ENCODE results near the gene PROM2. TPM values are rescaled to one million over a fixed set of nuclear protein-coding genes. Genes with fewer than 3 reads are reported as not detected.

PROM2 gene
- total RNA-seq, 2 donors from 2014 or later, result 0.95 to 1.1 TPM

GRCh38 chr2:95311815-95312542, 37.7 kb downstream of the PROM2 start:
- Mint-ChIP-seq H3K9me3 (no peaks in the 10 kb centered on the region), H3K27ac (no peak overlapping the region), H3K4me3 (no peak overlapping the region), H3K27me3 (no peaks in the 10 kb centered on the region), H3K36me3 (no peaks in the 10 kb centered on the region), H3K4me1 (ENCODE audit: low read depth in 2 of 2) (no peaks in the 10 kb centered on the region)
- ATAC-seq, result no peak
- no peak for DNase-seq (ENCODE audit: low spot score)

GRCh38 chr2:95312543-95313201, 38.4 kb downstream of the PROM2 start:
- Mint-ChIP-seq H3K9me3 (no peaks in the 10 kb centered on the region), H3K4me1 (ENCODE audit: low read depth in 2 of 2) (no peaks in the 10 kb centered on the region), H3K27ac (no peak overlapping the region), H3K4me3 (no peak overlapping the region), H3K27me3 (no peaks in the 10 kb centered on the region), H3K36me3 (no peaks in the 10 kb centered on the region)
- ATAC-seq, result no peak
- DNase-seq (ENCODE audit: low spot score), result no peak

GRCh38 chr2:95313296-95314131, 39.3 kb downstream of the PROM2 start:
- ATAC-seq (no peak), DNase-seq (ENCODE audit: low spot score) (no peak)
- no peaks in the 10 kb centered on the region for H3K27me3 Mint-ChIP-seq
- H3K36me3 Mint-ChIP-seq, result no peaks in the 10 kb centered on the region
- H3K4me1 Mint-ChIP-seq (ENCODE audit: low read depth in 2 of 2), result no peaks in the 10 kb centered on the region
- no peak overlapping the region for H3K27ac Mint-ChIP-seq
- H3K4me3 Mint-ChIP-seq, result no peak overlapping the region
- no peaks in the 10 kb centered on the region for H3K9me3 Mint-ChIP-seq

- H3K4me3 Mint-ChIP-seq, result no peak overlapping the region
Measured at GRCh38 chr2:95314598-95314963, 40.3 kb downstream of the PROM2 start.

GRCh38 chr2:95314964-95315611, 40.8 kb downstream of the PROM2 start:
- no peak overlapping the region for H3K27ac Mint-ChIP-seq
- no peaks in the 10 kb centered on the region for H3K9me3 Mint-ChIP-seq
- ATAC-seq, result no peak
- H3K36me3 Mint-ChIP-seq, result no peaks in the 10 kb centered on the region
- no peaks in the 10 kb centered on the region for H3K27me3 Mint-ChIP-seq
- H3K4me1 Mint-ChIP-seq (ENCODE audit: low read depth in 2 of 2), result no peaks in the 10 kb centered on the region
- no peak overlapping the region for H3K4me3 Mint-ChIP-seq
- DNase-seq (ENCODE audit: low spot score), result no peak

More at GRCh38 chr2:95314598-95314963, 40.3 kb downstream of the PROM2 start:
- ATAC-seq, result no peak
- DNase-seq (ENCODE audit: low spot score), result no peak
- Mint-ChIP-seq H3K27me3 (no peaks in the 10 kb centered on the region), H3K9me3 (no peaks in the 10 kb centered on the region), H3K36me3 (no peaks in the 10 kb centered on the region), H3K4me1 (ENCODE audit: low read depth in 2 of 2) (no peaks in the 10 kb centered on the region), H3K27ac (no peak overlapping the region)

GRCh38 chr2:95315801-95316411, 41.7 kb downstream of the PROM2 start:
- Mint-ChIP-seq H3K4me1 (ENCODE audit: low read depth in 2 of 2) (no peaks in the 10 kb centered on the region), H3K9me3 (no peaks in the 10 kb centered on the region), H3K4me3 (no peak overlapping the region), H3K36me3 (no peaks in the 10 kb centered on the region), H3K27ac (no peak overlapping the region), H3K27me3 (no peaks in the 10 kb centered on the region)
- ATAC-seq (no peak), DNase-seq (ENCODE audit: low spot score) (no peak)

- Mint-ChIP-seq H3K27ac (no peak overlapping the region), H3K9me3 (no peaks in the 10 kb centered on the region), H3K4me1 (ENCODE audit: low read depth in 2 of 2) (no peaks in the 10 kb centered on the region), H3K27me3 (no peaks in the 10 kb centered on the region), H3K4me3 (no peak overlapping the region), H3K36me3 (no peaks in the 10 kb centered on the region)
- ATAC-seq, result no peak
- no peak for DNase-seq (ENCODE audit: low spot score)
Measured at GRCh38 chr2:95316466-95317122, 42.3 kb downstream of the PROM2 start.

GRCh38 chr2:95317123-95317500, 42.9 kb downstream of the PROM2 start:
- no peaks in the 10 kb centered on the region for H3K4me1 Mint-ChIP-seq (ENCODE audit: low read depth in 2 of 2)
- ATAC-seq, result no peak
- DNase-seq (ENCODE audit: low spot score), result no peak
- no peak overlapping the region for H3K4me3 Mint-ChIP-seq
- no peak overlapping the region for H3K27ac Mint-ChIP-seq
- no peaks in the 10 kb centered on the region for H3K9me3 Mint-ChIP-seq
- no peaks in the 10 kb centered on the region for H3K27me3 Mint-ChIP-seq
- H3K36me3 Mint-ChIP-seq, result no peaks in the 10 kb centered on the region

GRCh38 chr2:95317665-95318425, 43.6 kb downstream of the PROM2 start:
- Mint-ChIP-seq H3K27ac (no peak overlapping the region), H3K4me1 (ENCODE audit: low read depth in 2 of 2) (no peaks in the 10 kb centered on the region), H3K36me3 (no peaks in the 10 kb centered on the region), H3K27me3 (no peaks in the 10 kb centered on the region), H3K9me3 (no peaks in the 10 kb centered on the region), H3K4me3 (no peak overlapping the region)
- DNase-seq (ENCODE audit: low spot score) (no peak), ATAC-seq (no peak)

- no peak for DNase-seq (ENCODE audit: low spot score)
- H3K4me3 Mint-ChIP-seq, result no peak overlapping the region
Measured at GRCh38 chr2:95318431-95319220, 44.4 kb downstream of the PROM2 start.

GRCh38 chr2:95319481-95320343, 45.5 kb downstream of the PROM2 start:
- H3K36me3 Mint-ChIP-seq, result no peaks in the 10 kb centered on the region
- no peaks in the 10 kb centered on the region for H3K27me3 Mint-ChIP-seq
- no peaks in the 10 kb centered on the region for H3K9me3 Mint-ChIP-seq
- ATAC-seq (no peak), DNase-seq (ENCODE audit: low spot score) (no peak)
- no peaks in the 10 kb centered on the region for H3K4me1 Mint-ChIP-seq (ENCODE audit: low read depth in 2 of 2)
- no peak overlapping the region for H3K27ac Mint-ChIP-seq
- H3K4me3 Mint-ChIP-seq, result no peak overlapping the region

More at GRCh38 chr2:95318431-95319220, 44.4 kb downstream of the PROM2 start:
- no peak for ATAC-seq
- no peak overlapping the region for H3K27ac Mint-ChIP-seq
- no peaks in the 10 kb centered on the region for H3K9me3 Mint-ChIP-seq
- no peaks in the 10 kb centered on the region for H3K27me3 Mint-ChIP-seq
- H3K36me3 Mint-ChIP-seq, result no peaks in the 10 kb centered on the region
- H3K4me1 Mint-ChIP-seq (ENCODE audit: low read depth in 2 of 2), result no peaks in the 10 kb centered on the region
